Erythroblast (primary cell): ENCODE results near the gene RNU1-1.
"Not testable (repeated sequence)": the region's sequence is repeated elsewhere in the genome, so short reads cannot be mapped to it uniquely, and the experiment has no call there.

Experiments
- GATA1 ChIP-seq: IDR thresholded peaks from 2 replicates; pipeline ENCODE4 v1.6.1; 2011; ENCODE audit warnings: low read depth, mild to moderate bottlenecking, control low read depth, low read length, moderate library complexity
- POLR2A ChIP-seq: IDR thresholded peaks from 2 replicates; pipeline ENCODE4 v1.6.1; 2011; ENCODE audit warnings: mild to moderate bottlenecking, low read length

GRCh38 chr1:16560498-16560897 is 46.4 kb upstream of the RNU1-1 start:
- TF ChIP-seq POLR2A, GATA1: not testable (repeated sequence)
